Fibroblast of the conjunctiva (primary cell): ENCODE measurements around the gene EXOC2.
"Not testable (repeated sequence)": the region's sequence is repeated elsewhere in the genome, so short reads cannot be mapped to it uniquely, and the experiment has no call there.

Experiments used
- DNase-seq: peaks from one replicate; pipeline ENCODE4 v3.0.0-alpha.2; 2010; ENCODE audit warnings: low read depth

The EXOC2 gene

GRCh38 chr6:579339-579738 lies 113.6 kb downstream of the EXOC2 start:
- peak; percentile 26 for DNase-seq

- DNase-seq = no peak
Observed at GRCh38 chr6:572596-573265, 120.2 kb downstream of the EXOC2 start.

- DNase-seq = no peak
Observed at GRCh38 chr6:571892-572291, 121.0 kb downstream of the EXOC2 start.

GRCh38 chr6:570825-571224 lies 122.1 kb downstream of the EXOC2 start:
- DNase-seq = no peak

GRCh38 chr6:568954-569523 lies 123.9 kb downstream of the EXOC2 start:
- DNase-seq = no peak

- no peak for DNase-seq
Observed at GRCh38 chr6:568085-568484, 124.9 kb downstream of the EXOC2 start.

- no peak for DNase-seq
Observed at GRCh38 chr6:563863-564262, 129.1 kb downstream of the EXOC2 start.

GRCh38 chr6:562052-562676 lies 130.8 kb downstream of the EXOC2 start:
- no peak for DNase-seq

- not testable (repeated sequence) for DNase-seq
Observed at GRCh38 chr6:561335-561734, 131.6 kb downstream of the EXOC2 start.

GRCh38 chr6:558959-559358 lies 134.0 kb downstream of the EXOC2 start:
- DNase-seq = no peak

- DNase-seq = no peak
Observed at GRCh38 chr6:558089-558488, 134.8 kb downstream of the EXOC2 start.

- no peak for DNase-seq
Observed at GRCh38 chr6:551829-552350, 141.0 kb downstream of the EXOC2 start.

GRCh38 chr6:551405-551804 lies 141.5 kb downstream of the EXOC2 start:
- DNase-seq = peak; percentile 21

GRCh38 chr6:549906-550305 lies 143.0 kb downstream of the EXOC2 start:
- no peak for DNase-seq

- DNase-seq = no peak
Observed at GRCh38 chr6:548517-548916, 144.4 kb downstream of the EXOC2 start.

GRCh38 chr6:548091-548490 lies 144.8 kb downstream of the EXOC2 start:
- no peak for DNase-seq

GRCh38 chr6:540490-540889 lies 152.4 kb downstream of the EXOC2 start:
- no peak for DNase-seq

- DNase-seq = no peak
Observed at GRCh38 chr6:537114-537513, 155.8 kb downstream of the EXOC2 start.

- no peak for DNase-seq
Observed at GRCh38 chr6:530425-530824, 162.5 kb downstream of the EXOC2 start.

GRCh38 chr6:528989-529388 lies 163.9 kb downstream of the EXOC2 start:
- DNase-seq = no peak

GRCh38 chr6:527989-528673 lies 164.8 kb downstream of the EXOC2 start:
- no peak for DNase-seq

- no peak for DNase-seq
Observed at GRCh38 chr6:524803-525202, 168.1 kb downstream of the EXOC2 start.

GRCh38 chr6:520820-521219 lies 172.1 kb downstream of the EXOC2 start:
- DNase-seq = no peak
